GM12865 (cell line): ENCODE measurements around the gene RHOT1.

Source experiments
- DNase-seq: peaks from one replicate; pipeline ENCODE4 v3.0.0; 2010; ENCODE audit warnings: low read depth
- H3K4me3 ChIP-seq: 2 replicates; pipeline ENCODE4 v1.5.1; 2011; ENCODE audit warnings: mild to moderate bottlenecking, low read depth, low read length, control low read depth
- TF ChIP-seq, protein P1 (sequence below): IDR thresholded peaks from 2 replicates; pipeline ENCODE4 v1.5.1; 2011; ENCODE audit warnings: low read length, control low read depth, low read depth, inconsistent platforms; ENCODE audit not compliant: insufficient read depth; ENCODE audit errors: missing control alignments

RHOT1 gene

DNA sequence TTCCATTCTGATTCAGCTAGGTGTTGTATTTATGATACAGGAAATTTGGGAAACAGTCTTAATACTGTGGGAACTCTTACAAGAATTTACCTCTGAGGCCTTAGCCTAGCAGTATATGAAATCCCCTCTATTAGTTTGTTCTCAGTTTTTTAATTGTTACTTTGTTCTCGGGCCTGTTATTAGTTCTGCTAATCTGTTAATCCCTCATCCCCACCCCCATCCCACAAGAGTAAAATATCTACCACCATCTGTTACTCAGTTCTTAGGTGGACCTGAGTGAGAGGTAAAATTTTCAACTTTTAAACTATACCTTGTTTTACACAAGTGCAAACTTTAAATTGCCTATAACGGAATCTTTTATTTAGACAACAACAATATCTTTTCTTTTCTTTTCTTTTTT lies 47.0 kb downstream of the RHOT1 start:
- no peak overlapping the region for H3K4me3 ChIP-seq
- DNase-seq = no peak
- TF ChIP-seq, protein P1, sequence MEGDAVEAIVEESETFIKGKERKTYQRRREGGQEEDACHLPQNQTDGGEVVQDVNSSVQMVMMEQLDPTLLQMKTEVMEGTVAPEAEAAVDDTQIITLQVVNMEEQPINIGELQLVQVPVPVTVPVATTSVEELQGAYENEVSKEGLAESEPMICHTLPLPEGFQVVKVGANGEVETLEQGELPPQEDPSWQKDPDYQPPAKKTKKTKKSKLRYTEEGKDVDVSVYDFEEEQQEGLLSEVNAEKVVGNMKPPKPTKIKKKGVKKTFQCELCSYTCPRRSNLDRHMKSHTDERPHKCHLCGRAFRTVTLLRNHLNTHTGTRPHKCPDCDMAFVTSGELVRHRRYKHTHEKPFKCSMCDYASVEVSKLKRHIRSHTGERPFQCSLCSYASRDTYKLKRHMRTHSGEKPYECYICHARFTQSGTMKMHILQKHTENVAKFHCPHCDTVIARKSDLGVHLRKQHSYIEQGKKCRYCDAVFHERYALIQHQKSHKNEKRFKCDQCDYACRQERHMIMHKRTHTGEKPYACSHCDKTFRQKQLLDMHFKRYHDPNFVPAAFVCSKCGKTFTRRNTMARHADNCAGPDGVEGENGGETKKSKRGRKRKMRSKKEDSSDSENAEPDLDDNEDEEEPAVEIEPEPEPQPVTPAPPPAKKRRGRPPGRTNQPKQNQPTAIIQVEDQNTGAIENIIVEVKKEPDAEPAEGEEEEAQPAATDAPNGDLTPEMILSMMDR = no peak

DNA sequence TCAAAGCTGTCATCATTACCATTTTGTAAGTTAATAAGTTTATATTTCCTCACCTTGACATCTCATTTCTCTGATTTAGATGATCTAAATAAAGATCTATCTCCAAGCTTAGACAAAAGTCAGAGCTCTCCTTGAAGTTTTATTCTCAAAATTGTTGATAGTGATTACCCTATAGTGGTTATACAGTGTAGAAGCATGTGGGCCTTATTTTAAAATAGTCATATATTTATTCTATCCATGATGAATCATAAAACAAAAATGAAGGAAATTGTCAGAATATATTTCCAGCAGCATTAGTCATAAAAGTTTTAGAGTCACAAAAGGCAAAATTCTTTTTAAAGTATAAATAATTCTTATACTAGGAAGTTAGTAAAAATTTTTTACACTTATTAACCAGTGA lies 49.0 kb downstream of the RHOT1 start:
- DNase-seq = no peak
- no peak overlapping the region for H3K4me3 ChIP-seq
- TF ChIP-seq, protein P1 = no peak

DNA sequence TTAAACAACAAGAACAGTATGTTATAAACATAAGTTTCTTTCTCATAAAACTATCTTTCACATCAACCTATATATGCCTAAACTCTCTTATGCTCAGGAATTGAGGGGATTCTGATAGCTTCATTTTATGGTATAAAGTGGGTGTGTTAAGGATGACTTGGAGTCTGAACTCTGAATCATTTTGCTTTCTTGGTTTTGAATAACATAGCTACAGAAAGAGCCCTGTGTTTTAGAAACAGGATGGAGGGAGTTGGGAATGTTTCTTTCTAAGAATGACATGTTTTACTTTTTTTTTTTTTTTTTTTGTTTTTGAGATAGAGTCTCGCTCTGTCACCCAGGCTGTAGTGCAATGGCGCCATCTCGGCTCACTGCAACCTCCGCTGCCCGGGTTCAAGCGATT lies 50.1 kb downstream of the RHOT1 start:
- TF ChIP-seq, protein P1 = no peak
- DNase-seq = no peak
- no peak overlapping the region for H3K4me3 ChIP-seq

DNA sequence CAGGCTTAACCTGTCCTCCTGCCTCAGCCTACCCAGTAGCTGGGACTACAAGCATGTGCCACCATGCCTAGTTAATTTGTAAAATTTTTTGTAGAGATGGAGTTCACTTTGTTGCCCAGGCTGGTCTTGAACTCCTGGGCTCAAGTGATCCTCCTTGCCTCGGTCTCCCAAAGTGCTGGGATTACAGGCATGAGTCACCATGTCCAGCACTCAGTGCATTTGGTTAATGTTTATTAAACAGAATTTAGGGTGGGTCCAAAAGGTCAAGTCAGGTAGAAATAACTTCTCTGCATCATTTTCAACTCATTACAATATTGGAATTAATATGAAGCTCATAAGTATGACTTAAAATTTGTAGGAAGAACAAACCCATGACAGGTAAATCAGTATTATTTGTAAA lies 55.7 kb downstream of the RHOT1 start:
- TF ChIP-seq, protein P1 = no peak
- H3K4me3 ChIP-seq = no peak overlapping the region
- no peak for DNase-seq

DNA sequence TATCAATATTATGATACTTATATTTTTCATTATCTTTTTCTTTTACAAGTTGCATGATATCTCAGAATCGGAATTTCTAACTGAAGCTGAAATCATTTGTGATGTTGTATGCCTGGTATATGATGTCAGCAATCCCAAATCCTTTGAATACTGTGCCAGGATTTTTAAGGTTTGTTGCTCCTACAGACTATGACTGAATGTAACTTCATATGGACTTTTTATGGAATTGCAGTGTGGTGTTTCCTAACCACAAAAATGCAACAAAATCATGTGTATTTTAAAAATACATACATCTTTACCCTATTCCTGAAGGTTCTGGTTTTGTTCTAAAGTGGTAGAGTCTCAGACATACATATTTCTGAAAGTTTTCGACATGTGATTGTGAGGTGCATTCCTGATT lies 64.6 kb downstream of the RHOT1 start:
- DNase-seq = no peak
- H3K4me3 ChIP-seq = no peak overlapping the region
- TF ChIP-seq, protein P1 = no peak

DNA sequence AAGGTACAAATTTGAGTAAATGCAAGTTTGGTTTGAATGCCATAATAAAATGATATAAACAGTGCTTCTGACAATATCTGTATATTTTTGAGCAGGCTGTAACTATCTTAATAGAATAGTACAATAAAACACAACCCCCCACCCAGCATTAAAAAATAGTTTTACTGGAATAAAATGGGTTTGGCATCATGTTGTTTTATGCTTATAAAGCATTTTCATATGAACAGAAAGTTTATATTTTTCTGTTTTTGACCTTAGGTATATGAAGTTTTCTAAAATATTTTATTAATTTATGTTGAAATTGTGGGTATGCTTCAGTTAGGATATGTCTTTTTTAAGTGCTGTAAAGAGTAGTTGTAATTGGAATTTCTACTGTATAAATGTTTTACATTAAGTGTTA lies 66.1 kb downstream of the RHOT1 start:
- no peak overlapping the region for H3K4me3 ChIP-seq
- TF ChIP-seq, protein P1 = no peak
- no peak for DNase-seq

DNA sequence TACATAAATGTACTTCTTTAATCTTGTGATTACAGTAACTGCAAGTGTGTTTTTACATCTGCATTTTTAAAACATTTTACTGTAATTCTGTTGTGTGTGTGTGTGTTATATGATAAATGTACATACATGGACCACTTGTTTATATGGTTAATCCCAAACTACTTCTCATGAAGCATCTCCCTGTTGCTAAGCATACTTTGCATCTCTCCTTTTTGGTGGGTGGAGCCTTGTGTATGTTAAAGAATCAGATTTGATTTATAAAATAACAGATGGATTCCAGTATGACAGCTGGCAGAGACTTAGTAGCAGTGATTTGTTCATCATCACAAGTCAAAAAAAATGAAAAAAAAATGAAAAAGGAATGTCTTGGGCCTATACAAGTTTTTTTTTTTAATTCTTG lies 67.3 kb downstream of the RHOT1 start:
- H3K4me3 ChIP-seq = no peak overlapping the region
- DNase-seq = no peak
- TF ChIP-seq, protein P1 = no peak
